ENCODE results near the gene CANT1. TPM values are rescaled to one million over a fixed set of nuclear protein-coding genes. Genes with fewer than 3 reads are reported as not detected.
A peak's percentile ranks its signal among the peaks of the same experiment; 100 is the strongest.

The CANT1 gene
- total RNA-seq, 2 donors from 2014 or later = 247 to 390 TPM

DNA sequence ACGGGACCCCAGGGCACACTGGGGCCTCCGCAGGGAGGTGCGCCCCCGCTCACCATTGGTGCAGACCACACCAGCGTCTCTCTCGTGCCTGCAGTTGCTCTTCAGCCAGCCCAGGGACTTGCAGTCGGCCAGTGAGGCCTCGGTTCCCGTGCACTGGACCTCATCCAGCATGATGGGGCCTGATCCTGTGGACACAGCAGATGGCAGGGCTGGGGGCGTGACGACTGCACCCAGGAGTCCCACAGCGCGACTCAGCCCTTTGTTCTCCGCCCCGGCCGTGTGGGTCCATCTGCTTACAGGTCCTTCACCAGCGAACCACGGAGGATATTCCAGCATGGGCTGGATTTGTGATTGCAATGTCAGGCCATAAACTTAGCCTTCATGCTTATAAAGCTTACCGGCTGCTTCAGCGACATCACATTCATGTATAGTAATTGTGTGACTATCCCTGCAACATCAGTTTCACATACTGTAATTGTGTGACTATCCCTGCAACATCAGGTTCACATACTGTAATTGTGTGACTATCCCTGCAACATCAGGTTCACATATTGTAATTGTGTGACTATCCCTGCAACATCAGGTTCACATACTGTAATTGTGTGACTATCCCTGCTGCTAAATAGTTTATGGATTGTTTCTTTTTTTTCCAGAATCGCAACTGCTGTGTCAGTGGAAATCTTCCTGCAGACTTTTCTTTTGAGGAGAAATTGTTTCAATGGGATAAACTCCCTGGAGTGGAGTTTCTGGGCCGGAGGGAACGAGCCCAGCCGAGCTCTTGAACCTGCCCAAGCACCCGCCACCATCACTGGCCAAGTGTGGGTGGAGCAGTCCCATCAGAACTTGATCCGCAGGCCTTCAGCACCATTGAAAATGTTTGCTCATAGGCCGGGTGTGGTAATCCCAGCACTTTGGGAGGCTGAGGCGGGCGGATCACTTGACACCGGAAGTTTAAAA, 34.7 kb downstream of the CANT1 start:
- H3K4me1 ChIP-seq = peaks cover 24% of the 10 kb centered on the region
- no peak overlapping the region for H3K9ac ChIP-seq (ENCODE audit: low read depth in 2 of 2, low read length in 2 of 2)
- peak overlapping the region; percentile 70 for H3K27ac ChIP-seq
- peak; percentile 83 for DNase-seq
- TF ChIP-seq, protein P1, sequence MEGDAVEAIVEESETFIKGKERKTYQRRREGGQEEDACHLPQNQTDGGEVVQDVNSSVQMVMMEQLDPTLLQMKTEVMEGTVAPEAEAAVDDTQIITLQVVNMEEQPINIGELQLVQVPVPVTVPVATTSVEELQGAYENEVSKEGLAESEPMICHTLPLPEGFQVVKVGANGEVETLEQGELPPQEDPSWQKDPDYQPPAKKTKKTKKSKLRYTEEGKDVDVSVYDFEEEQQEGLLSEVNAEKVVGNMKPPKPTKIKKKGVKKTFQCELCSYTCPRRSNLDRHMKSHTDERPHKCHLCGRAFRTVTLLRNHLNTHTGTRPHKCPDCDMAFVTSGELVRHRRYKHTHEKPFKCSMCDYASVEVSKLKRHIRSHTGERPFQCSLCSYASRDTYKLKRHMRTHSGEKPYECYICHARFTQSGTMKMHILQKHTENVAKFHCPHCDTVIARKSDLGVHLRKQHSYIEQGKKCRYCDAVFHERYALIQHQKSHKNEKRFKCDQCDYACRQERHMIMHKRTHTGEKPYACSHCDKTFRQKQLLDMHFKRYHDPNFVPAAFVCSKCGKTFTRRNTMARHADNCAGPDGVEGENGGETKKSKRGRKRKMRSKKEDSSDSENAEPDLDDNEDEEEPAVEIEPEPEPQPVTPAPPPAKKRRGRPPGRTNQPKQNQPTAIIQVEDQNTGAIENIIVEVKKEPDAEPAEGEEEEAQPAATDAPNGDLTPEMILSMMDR (IDR thresholded peaks at IDR 0.05) = no peak
- H3K27me3 ChIP-seq = no peaks in the 10 kb centered on the region
- H3K9me3 ChIP-seq = no peaks in the 10 kb centered on the region
- H3K36me3 ChIP-seq = no peaks in the 10 kb centered on the region
- intact Hi-C loops (cut with DNase I) = loop anchor here (5.0 kb wide), 1 partner anchor 478 kb away; no protein-coding TSS in a partner anchor
- no peak overlapping the region for H3K4me3 ChIP-seq

DNA sequence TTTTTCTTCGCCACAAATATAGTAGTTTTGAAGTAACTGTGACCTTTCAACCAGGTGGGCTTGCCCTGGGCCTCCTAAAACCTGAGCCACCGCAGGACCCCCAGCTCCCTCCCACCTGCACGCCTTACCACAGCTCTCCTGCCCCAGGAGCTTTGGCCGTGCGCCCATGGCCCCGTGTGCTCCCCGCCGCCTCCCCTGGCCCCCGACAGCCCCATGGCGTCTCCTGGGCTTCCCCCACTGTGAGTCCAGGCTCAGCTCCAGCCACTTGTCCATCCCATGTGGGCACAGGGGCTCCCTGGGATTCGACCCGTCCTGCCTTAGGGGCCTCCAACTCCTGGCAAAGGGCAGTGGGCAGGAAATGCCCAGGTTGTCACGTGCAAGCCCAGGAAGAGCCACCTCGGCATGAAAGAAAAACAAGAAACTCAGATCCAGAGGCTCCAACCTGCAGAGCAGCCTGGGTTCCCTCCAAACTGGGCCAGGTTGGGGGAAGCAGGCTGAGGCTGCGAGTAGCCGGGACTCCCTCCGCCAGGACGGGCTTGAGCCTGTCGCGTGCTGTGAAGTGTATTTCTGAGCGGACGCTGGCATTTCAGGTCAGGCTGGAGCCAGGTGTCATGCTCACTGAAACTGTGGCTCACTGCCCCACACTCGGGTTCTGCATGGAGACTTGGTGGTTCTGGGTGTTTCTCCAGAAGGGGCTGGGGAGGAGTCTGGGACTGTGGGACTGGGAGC, 35.6 kb downstream of the CANT1 start:
- Histone ChIP-seq H3K4me1 (peaks cover 24% of the 10 kb centered on the region), H3K36me3 (no peaks in the 10 kb centered on the region), H3K27ac (no peak overlapping the region), H3K4me3 (no peak overlapping the region), H3K9me3 (no peaks in the 10 kb centered on the region), H3K9ac (ENCODE audit: low read depth in 2 of 2, low read length in 2 of 2) (no peak overlapping the region), H3K27me3 (no peaks in the 10 kb centered on the region)
- intact Hi-C loops (cut with DNase I) = loop anchor here (5.0 kb wide), 1 partner anchor 477 kb away; no protein-coding TSS in a partner anchor
- TF ChIP-seq, protein P1 (IDR thresholded peaks at IDR 0.05) = no peak
- DNase-seq = no peak

GRCh38 chr17:78973196-78973595, 36.4 kb downstream of the CANT1 start:
- H3K9me3 ChIP-seq = no peaks in the 10 kb centered on the region
- no peaks in the 10 kb centered on the region for H3K27me3 ChIP-seq
- no peak overlapping the region for H3K9ac ChIP-seq (ENCODE audit: low read depth in 2 of 2, low read length in 2 of 2)
- intact Hi-C loops (cut with DNase I) = loop anchor here (5.0 kb wide), 1 partner anchor 476 kb away; no protein-coding TSS in a partner anchor
- H3K27ac ChIP-seq = no peak overlapping the region
- DNase-seq = no peak
- no peaks in the 10 kb centered on the region for H3K36me3 ChIP-seq
- TF ChIP-seq, protein P1 (IDR thresholded peaks at IDR 0.05) = no peak
- peaks cover 24% of the 10 kb centered on the region for H3K4me1 ChIP-seq
- H3K4me3 ChIP-seq = no peak overlapping the region

DNA sequence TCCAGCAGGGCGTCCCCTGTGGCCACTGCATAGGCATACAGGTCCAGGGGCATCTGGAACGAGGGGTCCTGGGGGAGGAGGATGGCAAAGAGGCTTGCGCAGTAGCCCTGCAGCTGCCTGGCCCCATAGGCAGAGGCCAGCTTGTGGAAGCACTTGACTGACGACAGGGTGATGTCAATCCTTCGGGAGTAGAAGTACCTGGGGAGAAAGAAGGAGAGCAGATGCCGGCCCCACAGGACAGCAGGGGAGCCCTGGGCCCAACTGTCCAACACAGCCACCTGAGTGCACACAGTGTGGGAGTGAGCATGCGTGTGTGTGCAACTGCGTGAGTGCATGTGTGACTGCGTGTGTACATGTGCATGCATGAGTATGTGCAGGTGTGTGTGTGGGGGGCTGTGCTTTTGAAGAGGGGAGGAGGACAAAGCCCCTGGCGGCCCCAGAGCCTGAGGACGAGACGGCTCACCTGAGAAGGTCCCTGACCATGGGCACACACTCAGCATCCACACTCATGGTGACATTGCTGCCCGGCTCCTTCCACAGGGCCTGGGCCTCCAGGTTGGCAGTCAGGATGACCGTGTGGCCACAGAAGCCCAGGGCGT, 37.0 kb downstream of the CANT1 start:
- H3K4me1 ChIP-seq = peaks cover 23% of the 10 kb centered on the region
- no peak for DNase-seq
- no peaks in the 10 kb centered on the region for H3K36me3 ChIP-seq

More for the DNA sequence above, 37.0 kb downstream of the CANT1 start:
- no peak overlapping the region for H3K27ac ChIP-seq
- no peaks in the 10 kb centered on the region for H3K9me3 ChIP-seq
- no peak overlapping the region for H3K4me3 ChIP-seq
- no peak overlapping the region for H3K9ac ChIP-seq (ENCODE audit: low read depth in 2 of 2, low read length in 2 of 2)
- intact Hi-C loops (cut with DNase I) = loop anchor here (5.0 kb wide), 1 partner anchor 475 kb away; no protein-coding TSS in a partner anchor
- H3K27me3 ChIP-seq = no peaks in the 10 kb centered on the region
- TF ChIP-seq, protein P1 (IDR thresholded peaks at IDR 0.05) = no peak
